Endodermal cell (in vitro differentiated cells): ENCODE measurements around the gene TAB3. TPM values are rescaled to one million over a fixed set of nuclear protein-coding genes. Genes with fewer than 3 reads are reported as not detected.

ENCODE experiments used
- DNase-seq: peaks from one replicate; pipeline ENCODE4 v3.0.0-alpha.2; 2017
- H3K27ac ChIP-seq: 2 replicates; pipeline ENCODE4 v1.5.1; 2013; ENCODE audit warnings: mild to moderate bottlenecking, low read depth, low read length, moderate library complexity
- H3K27me3 ChIP-seq: 2 replicates; pipeline ENCODE4 v1.6.1; 2013; ENCODE audit warnings: mild to moderate bottlenecking, low read length, moderate library complexity; ENCODE audit not compliant: insufficient read depth, control insufficient read depth, poor library complexity, severe bottlenecking
- H3K36me3 ChIP-seq: 2 replicates; pipeline ENCODE4 v1.7.0; 2013; ENCODE audit warnings: mild to moderate bottlenecking, low read length, moderate library complexity; ENCODE audit not compliant: control insufficient read depth, insufficient read depth
- H3K4me1 ChIP-seq: one replicate; pipeline ENCODE4 v1.7.0; 2013; ENCODE audit warnings: low read length; ENCODE audit not compliant: control insufficient read depth, insufficient read depth
- H3K4me3 ChIP-seq: 2 replicates; pipeline ENCODE4 v1.5.1; 2013; ENCODE audit warnings: mild to moderate bottlenecking, low read length, moderate library complexity
- H3K9ac ChIP-seq: 2 replicates; pipeline ENCODE4 v1.6.1; 2013; ENCODE audit warnings: mild to moderate bottlenecking, low read length, moderate library complexity; ENCODE audit not compliant: poor library complexity, severe bottlenecking; ENCODE audit errors: extremely low read depth
- H3K9me3 ChIP-seq: 2 replicates; pipeline ENCODE4 v1.6.1; 2013; ENCODE audit warnings: mild to moderate bottlenecking, low read length, moderate library complexity; ENCODE audit not compliant: control insufficient read depth
- H3K27ac Mint-ChIP-seq: 2 replicates; pipeline ENCODE4 v1.8.0; 2020; ENCODE audit warnings: mixed read lengths
- H3K27me3 Mint-ChIP-seq: 2 replicates; pipeline ENCODE4 v1.8.0; 2021; ENCODE audit warnings: mild to moderate bottlenecking, mixed read lengths; ENCODE audit not compliant: insufficient read depth
- H3K36me3 Mint-ChIP-seq: 2 replicates; pipeline ENCODE4 v1.8.0; 2020; ENCODE audit warnings: low read depth, mixed read lengths
- H3K4me1 Mint-ChIP-seq: 2 replicates; pipeline ENCODE4 v1.8.0; 2020; ENCODE audit warnings: mixed read lengths
- H3K4me3 Mint-ChIP-seq: 2 replicates; pipeline ENCODE4 v1.8.0; 2020; ENCODE audit warnings: mild to moderate bottlenecking, moderate library complexity, mixed read lengths
- H3K9me3 Mint-ChIP-seq: 2 replicates; pipeline ENCODE4 v1.8.0; 2020; ENCODE audit warnings: mild to moderate bottlenecking, mixed read lengths
- CTCF ChIP-seq: fragments of 200-600 bp; sonication (generic); conservative IDR thresholded peaks from 2 replicates; pipeline ENCODE4 v1.5.0; 2021; ENCODE audit warnings: antibody characterized with exemption, mild to moderate bottlenecking
- WGBS, 2 experiments: methylation state at CpG; one replicate each; pipeline versions ENCODE4 v1.1.5 to v1.1.7; 2013; ENCODE audit warnings: missing lambda C conversion rate in 2 of 2, mixed read lengths in 1 of 2; ENCODE audit not compliant: insufficient coverage in 1 of 2, insufficient read length in 1 of 2; 5-methylcytosine and 5-hydroxymethylcytosine counted together
- total RNA-seq, 2 donors: library from RNA; stranded (reverse); fragmentation: NEBNext Ultra II Directional in 1 of 2; extraction: Animal tissue kit (Norgen Biotek cat#: 25700) in 1 of 2; gene quantifications; 2 replicates in 1 of 2; 3 replicates in 1 of 2; pipeline ENCODE4 v1.2.1, GENCODE V29; 2021

The TAB3 gene
- total RNA-seq, 2 donors from 2014 or later, result 19.8 to 23.2 TPM

GRCh38 chrX:30900227-30900626 lies 11.2 kb upstream of the TAB3 start:
- TF ChIP-seq CTCF, result no peak
- Histone ChIP-seq H3K9me3 (peaks cover 7% of the 10 kb centered on the region), H3K9ac (no peak overlapping the region), H3K27ac (no peak overlapping the region), H3K27me3 (no peaks in the 10 kb centered on the region), H3K4me3 (no peak overlapping the region), H3K36me3 (no peaks in the 10 kb centered on the region), H3K4me1 (no peaks in the 10 kb centered on the region)
- H3K9me3 Mint-ChIP-seq, result peaks cover 34% of the 10 kb centered on the region
- no peaks in the 10 kb centered on the region for H3K4me1 Mint-ChIP-seq
- DNase-seq, result no peak
- H3K27me3 Mint-ChIP-seq, result no peaks in the 10 kb centered on the region
- H3K4me3 Mint-ChIP-seq, result no peak overlapping the region
- H3K36me3 Mint-ChIP-seq, result no peaks in the 10 kb centered on the region
- H3K27ac Mint-ChIP-seq, result no peak overlapping the region

DNA sequence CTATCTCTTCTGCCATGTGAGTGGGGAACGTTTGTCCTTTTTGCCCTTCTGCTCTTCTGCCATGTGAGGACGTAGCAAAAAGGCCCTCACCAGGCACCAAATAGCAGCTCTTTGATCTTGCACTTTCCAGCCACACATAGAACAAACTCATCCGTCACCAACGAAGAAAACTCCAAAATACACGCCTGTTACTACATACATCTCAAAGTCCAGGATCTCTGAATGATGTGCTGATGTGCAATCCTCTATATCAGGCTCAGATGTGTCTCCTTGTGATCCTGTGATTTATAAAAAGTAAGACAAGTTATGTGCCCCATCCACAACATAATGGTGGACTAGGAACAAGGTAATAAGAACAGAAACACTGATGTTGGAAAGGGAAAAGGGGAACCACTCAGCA lies 9.8 kb upstream of the TAB3 start:
- H3K36me3 Mint-ChIP-seq, result no peaks in the 10 kb centered on the region
- H3K4me3 Mint-ChIP-seq, result no peak overlapping the region
- no peaks in the 10 kb centered on the region for H3K27me3 Mint-ChIP-seq
- H3K9me3 Mint-ChIP-seq, result peaks cover 27% of the 10 kb centered on the region
- H3K27me3 ChIP-seq, result no peaks in the 10 kb centered on the region
- no peaks in the 10 kb centered on the region for H3K4me1 ChIP-seq
- H3K4me1 Mint-ChIP-seq, result no peaks in the 10 kb centered on the region
- H3K4me3 ChIP-seq, result no peak overlapping the region
- 69% methylated on average over 5 of the region's 5 CpGs; no CpG with 5 or more reads in 1 of the 2 experiments for WGBS, 2 experiments
- no peaks in the 10 kb centered on the region for H3K9me3 ChIP-seq
- no peak for TF ChIP-seq CTCF
- DNase-seq, result no peak
- H3K9ac ChIP-seq, result no peak overlapping the region
- no peak overlapping the region for H3K27ac ChIP-seq
- H3K36me3 ChIP-seq, result no peaks in the 10 kb centered on the region
- no peak overlapping the region for H3K27ac Mint-ChIP-seq

DNA sequence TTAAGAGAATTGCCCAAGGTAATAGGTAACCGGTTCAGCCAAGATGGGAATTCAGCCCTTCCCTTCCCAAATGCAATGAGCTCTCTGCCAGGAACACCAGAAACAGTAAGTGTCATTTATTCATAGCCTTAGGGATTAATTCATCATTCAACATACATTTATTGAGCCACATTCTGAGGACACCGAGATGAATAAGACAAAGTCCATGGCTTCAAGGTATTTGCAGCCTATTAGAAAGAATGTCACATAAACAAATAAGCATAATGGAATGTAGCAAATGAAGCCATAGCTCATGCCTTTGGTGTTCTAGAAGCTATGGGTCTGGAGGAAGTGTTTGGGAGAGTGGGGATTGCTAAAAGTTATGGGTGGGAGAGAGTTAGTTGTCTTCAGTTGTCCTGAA lies 6.3 kb upstream of the TAB3 start:
- Mint-ChIP-seq H3K9me3 (peaks cover 24% of the 10 kb centered on the region), H3K27me3 (no peaks in the 10 kb centered on the region), H3K4me1 (no peaks in the 10 kb centered on the region), H3K27ac (no peak overlapping the region), H3K4me3 (no peak overlapping the region), H3K36me3 (no peaks in the 10 kb centered on the region)
- no peak overlapping the region for H3K9ac ChIP-seq
- H3K4me3 ChIP-seq, result no peak overlapping the region
- H3K36me3 ChIP-seq, result no peaks in the 10 kb centered on the region
- no peak overlapping the region for H3K27ac ChIP-seq
- no peaks in the 10 kb centered on the region for H3K9me3 ChIP-seq
- no peaks in the 10 kb centered on the region for H3K4me1 ChIP-seq
- WGBS, 2 experiments, result 94% methylated on average over 2 of the region's 2 CpGs; no CpG with 5 or more reads in 1 of the 2 experiments
- TF ChIP-seq CTCF, result no peak
- no peak for DNase-seq
- no peaks in the 10 kb centered on the region for H3K27me3 ChIP-seq
